Measurements from ENCODE around the gene ZNF646.

DNA sequence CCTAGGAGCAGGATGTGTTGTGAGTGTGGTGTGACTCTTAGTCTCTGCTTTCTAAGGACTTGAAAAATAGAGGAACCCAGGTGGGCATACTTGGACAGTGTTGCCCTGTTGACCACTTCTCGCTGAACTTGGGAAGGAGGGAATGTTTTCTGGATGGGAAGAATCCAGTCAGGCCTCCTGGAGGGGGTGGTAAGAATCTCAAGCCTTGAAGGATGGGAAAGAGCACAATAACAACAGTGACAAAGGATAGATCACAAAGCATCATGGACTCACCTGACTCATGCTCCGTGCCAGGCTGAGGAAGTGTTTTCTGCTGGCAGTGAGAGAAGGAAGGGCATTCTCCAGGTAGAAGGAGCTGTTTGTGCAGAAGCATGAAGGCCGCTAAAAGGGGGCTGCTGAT, 51.6 kb downstream of the ZNF646 start:
- TF ChIP-seq, protein P1, sequence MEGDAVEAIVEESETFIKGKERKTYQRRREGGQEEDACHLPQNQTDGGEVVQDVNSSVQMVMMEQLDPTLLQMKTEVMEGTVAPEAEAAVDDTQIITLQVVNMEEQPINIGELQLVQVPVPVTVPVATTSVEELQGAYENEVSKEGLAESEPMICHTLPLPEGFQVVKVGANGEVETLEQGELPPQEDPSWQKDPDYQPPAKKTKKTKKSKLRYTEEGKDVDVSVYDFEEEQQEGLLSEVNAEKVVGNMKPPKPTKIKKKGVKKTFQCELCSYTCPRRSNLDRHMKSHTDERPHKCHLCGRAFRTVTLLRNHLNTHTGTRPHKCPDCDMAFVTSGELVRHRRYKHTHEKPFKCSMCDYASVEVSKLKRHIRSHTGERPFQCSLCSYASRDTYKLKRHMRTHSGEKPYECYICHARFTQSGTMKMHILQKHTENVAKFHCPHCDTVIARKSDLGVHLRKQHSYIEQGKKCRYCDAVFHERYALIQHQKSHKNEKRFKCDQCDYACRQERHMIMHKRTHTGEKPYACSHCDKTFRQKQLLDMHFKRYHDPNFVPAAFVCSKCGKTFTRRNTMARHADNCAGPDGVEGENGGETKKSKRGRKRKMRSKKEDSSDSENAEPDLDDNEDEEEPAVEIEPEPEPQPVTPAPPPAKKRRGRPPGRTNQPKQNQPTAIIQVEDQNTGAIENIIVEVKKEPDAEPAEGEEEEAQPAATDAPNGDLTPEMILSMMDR (conservative IDR thresholded peaks at IDR 0.05): no peak
- TF ChIP-seq ZFX (IDR thresholded peaks at IDR 0.05): no peak
